OCI-LY7 (cell line): ENCODE results near the gene MUC5B. TPM values are rescaled to one million over a fixed set of nuclear protein-coding genes. Genes with fewer than 3 reads are reported as not detected.

ENCODE experiments used
- BruUV-seq: library from RNA; stranded (reverse); fragments of 400-500 nt; replicated peaks from 2 replicates; lab custom pipeline; 2021; lab: Mats Ljungman, UMichigan
- CTCF ChIA-PET: fragments of 300-600 bp; sonication (Branson Sonifier 250); formaldehyde crosslinking; loops from one replicate; lab custom pipeline; 2022; ENCODE audit warnings: antibody characterized with exemption; ENCODE audit not compliant: unreplicated experiment; lab: Charles Lee
- POLR2A ChIA-PET: fragments of 300-600 bp; sonication (Branson Sonifier 250); formaldehyde crosslinking; loops from one replicate; lab custom pipeline; 2022; ENCODE audit warnings: antibody characterized with exemption; lab: Charles Lee
- DNase-seq: peaks from one replicate; pipeline ENCODE4 v3.0.0-alpha.2; 2015; ENCODE audit warnings: low spot score
- H2AFZ ChIP-seq: fragments of 200-600 bp; sonication (generic), shearing (Covaris generic); 2 replicates; pipeline ENCODE4 v1.6.1; 2014; ENCODE audit warnings: mild to moderate bottlenecking, antibody characterized with exemption, low read length, moderate library complexity
- H3K27ac ChIP-seq: fragments of 200-600 bp; sonication (generic); 2 replicates; pipeline ENCODE4 v1.5.1; 2014; ENCODE audit warnings: mixed run types, low read depth, mild to moderate bottlenecking, moderate library complexity, low read length, inconsistent platforms; ENCODE audit not compliant: poor library complexity, severe bottlenecking
- H3K36me3 ChIP-seq: fragments of 200-600 bp; sonication (generic); 2 replicates; pipeline ENCODE4 v1.6.1; 2014; ENCODE audit warnings: mild to moderate bottlenecking, antibody characterized with exemption, low read length, moderate library complexity, mixed read lengths; ENCODE audit not compliant: insufficient read depth
- H3K4me1 ChIP-seq: fragments of 200-600 bp; sonication (generic); 2 replicates; pipeline ENCODE4 v1.5.1; 2014; ENCODE audit warnings: mild to moderate bottlenecking, low read length; ENCODE audit not compliant: insufficient read depth, poor library complexity, severe bottlenecking
- H3K4me2 ChIP-seq: fragments of 200-600 bp; sonication (generic); 2 replicates; pipeline ENCODE4 v1.6.1; 2014; ENCODE audit warnings: mild to moderate bottlenecking, low read length
- H3K4me3 ChIP-seq: fragments of 200-600 bp; sonication (generic); 2 replicates; pipeline ENCODE4 v1.5.1; 2014; ENCODE audit warnings: mild to moderate bottlenecking, low read depth, low read length; ENCODE audit not compliant: poor library complexity, severe bottlenecking
- H3K79me2 ChIP-seq: fragments of 200-600 bp; sonication (generic); 2 replicates; pipeline ENCODE4 v1.6.1; 2016; ENCODE audit warnings: low read depth, mild to moderate bottlenecking, low read length, moderate library complexity, mixed read lengths; ENCODE audit not compliant: insufficient read depth
- H3K9me2 ChIP-seq: fragments of 200-600 bp; sonication (generic); 2 replicates; pipeline ENCODE4 v1.6.1; 2016; ENCODE audit warnings: mild to moderate bottlenecking, low read length, mixed read lengths; ENCODE audit not compliant: insufficient read depth
- H3K9me3 ChIP-seq: fragments of 200-600 bp; sonication (generic); 2 replicates; pipeline ENCODE4 v1.6.1; 2014; ENCODE audit warnings: mild to moderate bottlenecking, mixed run types, low read length, mixed read lengths
- H4K20me1 ChIP-seq: fragments of 200-600 bp; sonication (generic); 2 replicates; pipeline ENCODE4 v1.6.1; 2014; ENCODE audit warnings: mild to moderate bottlenecking, antibody characterized with exemption, low read length, moderate library complexity, mixed read lengths; ENCODE audit not compliant: insufficient read depth
- CTCF ChIP-seq: fragments of 200-600 bp; sonication (generic); conservative IDR thresholded peaks from 2 replicates; pipeline ENCODE4 v1.5.1; 2014; ENCODE audit warnings: mild to moderate bottlenecking, antibody characterized with exemption, low read length, moderate library complexity, mixed read lengths
- EZH2phosphoT487 ChIP-seq: fragments of 200-600 bp; sonication (generic); IDR thresholded peaks from 2 replicates; pipeline ENCODE4 v1.6.1; 2018; ENCODE audit warnings: low read depth, borderline replicate concordance, mild to moderate bottlenecking, mixed run types, antibody characterized with exemption, low read length, moderate library complexity, mixed read lengths
- intact Hi-C: fragments of 100-400 bp; cut with micrococcal nuclease; formaldehyde crosslinking; loops from one replicate; pipeline ENCODE4 v1.10.0; 2022; ENCODE audit not compliant: unreplicated experiment
- total RNA-seq, 2 experiments: library from RNA; depleted of rRNA in 1 of 2; stranded (reverse); fragments of >200 nt in 1 of 2; shearing (Covaris generic) in 1 of 2; gene quantifications; 2 replicates each; pipeline ENCODE4 v1.2.3, GENCODE V29; 2014 to 2022

MUC5B gene
- total RNA-seq, 2 experiments from 2014 or later = under 0.01 TPM; not detected in 1

GRCh38 chr11:1220941-1221721, 1.7 kb upstream of the MUC5B start:
- ChIA-PET POLR2A (no interaction called here), CTCF (no interaction called here)
- no peak overlapping the region for H3K4me3 ChIP-seq

GRCh38 chr11:1221848-1222311, 986 bp upstream of the MUC5B start:
- BruUV-seq = no TSS peak
- Histone ChIP-seq H3K4me2 (no peak overlapping the region), H3K9me3 (no peaks in the 10 kb centered on the region), H3K4me1 (no peaks in the 10 kb centered on the region), H3K36me3 (no peaks in the 10 kb centered on the region), H4K20me1 (no peaks in the 10 kb centered on the region), H3K9me2 (no peaks in the 10 kb centered on the region), H3K27ac (no peak overlapping the region), H3K4me3 (no peak overlapping the region), H2AFZ (no peak overlapping the region), H3K79me2 (no peaks in the 10 kb centered on the region)
- POLR2A ChIA-PET = no interaction called here
- CTCF ChIA-PET = no interaction called here
- TF ChIP-seq EZH2phosphoT487 = no peak
- TF ChIP-seq CTCF = no peak
- intact Hi-C loops = no loop called here
- no peak for DNase-seq

More at GRCh38 chr11:1220941-1221721, 1.7 kb upstream of the MUC5B start:
- intact Hi-C loops = no loop called here
- H3K4me1 ChIP-seq = no peaks in the 10 kb centered on the region
- H3K79me2 ChIP-seq = no peaks in the 10 kb centered on the region
- no TSS peak for BruUV-seq
- H4K20me1 ChIP-seq = no peaks in the 10 kb centered on the region
- H3K4me2 ChIP-seq = no peak overlapping the region
- DNase-seq = no peak
- H3K27ac ChIP-seq = no peak overlapping the region
- H3K9me2 ChIP-seq = no peaks in the 10 kb centered on the region
- H3K9me3 ChIP-seq = no peaks in the 10 kb centered on the region
- no peaks in the 10 kb centered on the region for H3K36me3 ChIP-seq
- H2AFZ ChIP-seq = no peak overlapping the region
- no peak for TF ChIP-seq EZH2phosphoT487
- no peak for TF ChIP-seq CTCF
